Skeletal muscle satellite cell (primary cell): Measurements from ENCODE around the gene MAMLD1.

Experiments
- H3K27me3 ChIP-seq: 2 replicates; pipeline ENCODE4 v1.7.0; 2013; ENCODE audit warnings: low read length; ENCODE audit not compliant: control insufficient read depth, insufficient read depth
- H3K36me3 ChIP-seq: 2 replicates; pipeline ENCODE4 v1.7.0; 2013; ENCODE audit warnings: mild to moderate bottlenecking, control low read depth, low read length; ENCODE audit not compliant: insufficient read depth
- H3K4me1 ChIP-seq: 2 replicates; pipeline ENCODE4 v1.7.0; 2013; ENCODE audit warnings: low read length; ENCODE audit not compliant: control insufficient read depth, insufficient read depth
- H3K4me2 ChIP-seq: 2 replicates; pipeline ENCODE4 v1.7.0; 2013; ENCODE audit warnings: mild to moderate bottlenecking, low read length
- H3K4me3 ChIP-seq: 2 replicates; pipeline ENCODE4 v1.7.0; 2013; ENCODE audit warnings: low read length
- H3K9ac ChIP-seq: 2 replicates; pipeline ENCODE4 v1.7.0; 2013; ENCODE audit warnings: mild to moderate bottlenecking, low read depth, low read length, moderate library complexity
- H3K9me3 ChIP-seq: replicated peaks from 2 replicates; pipeline ENCODE4 v1.7.0; 2013; ENCODE audit warnings: mild to moderate bottlenecking, control low read depth, low read length

Gene MAMLD1

DNA sequence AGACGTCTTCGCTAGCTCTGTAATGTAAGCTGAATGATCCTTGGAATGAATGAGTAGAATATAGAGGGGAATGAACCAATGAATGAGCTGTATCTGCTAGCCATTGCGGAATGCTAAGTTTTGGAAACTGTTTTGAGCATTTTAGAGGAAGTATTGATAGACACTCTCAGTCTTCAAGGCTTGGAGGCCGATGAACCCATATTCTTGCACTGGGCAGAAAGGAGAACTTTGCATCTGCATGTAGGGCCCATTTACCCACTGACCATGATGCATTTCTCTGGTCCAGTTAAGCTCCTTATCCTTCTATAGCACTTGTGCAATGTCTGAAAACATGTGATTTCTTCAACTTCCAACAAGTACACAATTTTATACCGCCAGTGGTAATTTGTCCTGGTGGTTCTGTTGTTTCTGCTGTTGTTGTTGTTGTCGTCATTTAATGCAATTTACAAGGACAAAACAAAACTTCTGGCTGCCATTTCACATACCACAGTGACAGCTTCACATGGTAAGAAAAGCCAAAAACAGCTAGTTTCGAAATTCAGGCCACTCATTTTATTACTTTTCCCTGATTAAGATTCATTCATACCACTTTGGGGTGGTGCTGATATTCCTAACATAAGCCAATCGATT is 120.4 kb downstream of the MAMLD1 start:
- H3K4me3 ChIP-seq: no peak overlapping the region
- H3K4me2 ChIP-seq: no peak overlapping the region
- H3K9me3 ChIP-seq: no peaks in the 10 kb centered on the region
- H3K27me3 ChIP-seq: no peaks in the 10 kb centered on the region
- H3K9ac ChIP-seq: no peak overlapping the region
- no peaks in the 10 kb centered on the region for H3K36me3 ChIP-seq
- H3K4me1 ChIP-seq: no peaks in the 10 kb centered on the region

DNA sequence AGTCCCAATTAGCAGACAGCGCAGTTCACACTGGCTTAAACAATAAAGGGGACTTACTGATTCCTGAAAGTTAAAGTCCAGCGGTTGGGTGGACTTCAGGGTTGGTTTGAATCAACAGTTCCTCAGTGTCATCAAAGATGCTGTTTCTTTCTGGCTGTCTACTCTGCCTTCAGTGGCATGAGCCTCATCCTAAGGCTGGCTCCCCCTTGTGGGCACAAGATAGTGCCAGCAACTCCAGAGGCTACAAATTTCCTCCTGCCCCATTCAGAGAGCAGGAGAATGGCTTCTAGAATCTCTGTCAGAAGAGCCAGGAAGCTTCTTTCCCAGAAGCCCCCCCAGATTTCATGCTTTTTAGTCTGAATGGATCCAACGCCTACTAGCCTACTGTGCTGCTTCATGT is 122.9 kb downstream of the MAMLD1 start:
- no peak overlapping the region for H3K9ac ChIP-seq
- no peak overlapping the region for H3K4me2 ChIP-seq
- H3K9me3 ChIP-seq: no peaks in the 10 kb centered on the region
- no peaks in the 10 kb centered on the region for H3K4me1 ChIP-seq
- no peaks in the 10 kb centered on the region for H3K36me3 ChIP-seq
- no peaks in the 10 kb centered on the region for H3K27me3 ChIP-seq
- H3K4me3 ChIP-seq: no peak overlapping the region

DNA sequence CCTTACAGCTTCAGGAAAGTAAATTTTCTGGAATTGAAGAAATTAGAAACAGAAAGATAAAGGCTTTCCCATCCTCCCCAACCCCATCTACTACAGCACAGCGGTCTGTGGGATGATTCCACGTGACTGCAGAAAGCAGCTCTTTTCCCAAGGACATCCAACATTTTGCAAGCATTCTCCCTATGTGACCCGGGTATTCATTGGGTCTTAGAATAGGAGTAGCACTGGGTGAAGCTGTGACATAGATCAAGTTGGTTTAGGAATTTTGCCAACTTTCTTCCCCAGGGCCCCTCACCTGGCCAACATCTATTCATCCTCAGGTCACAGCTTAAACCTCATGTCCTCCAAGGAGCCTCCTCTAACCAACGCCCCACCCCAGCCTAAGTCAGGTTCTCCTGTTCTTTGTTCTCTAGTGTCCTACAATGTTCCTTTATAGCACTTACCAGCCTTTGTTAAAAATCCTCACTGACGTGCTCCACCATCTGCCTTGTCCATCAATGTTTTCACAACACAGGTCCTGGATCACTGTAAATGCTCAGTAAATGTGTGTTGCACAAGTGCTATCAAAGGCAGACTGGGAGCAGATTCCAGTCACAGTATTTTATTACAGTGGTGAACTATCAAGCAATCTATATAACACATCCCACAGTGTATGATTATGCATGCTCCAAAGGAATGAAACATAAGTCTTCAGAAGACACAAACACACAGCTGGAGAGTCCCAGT is 124.4 kb downstream of the MAMLD1 start:
- Histone ChIP-seq H3K27me3 (no peaks in the 10 kb centered on the region), H3K4me3 (no peak overlapping the region), H3K36me3 (no peaks in the 10 kb centered on the region), H3K4me2 (no peak overlapping the region), H3K9ac (no peak overlapping the region), H3K9me3 (no peaks in the 10 kb centered on the region), H3K4me1 (no peaks in the 10 kb centered on the region)

DNA sequence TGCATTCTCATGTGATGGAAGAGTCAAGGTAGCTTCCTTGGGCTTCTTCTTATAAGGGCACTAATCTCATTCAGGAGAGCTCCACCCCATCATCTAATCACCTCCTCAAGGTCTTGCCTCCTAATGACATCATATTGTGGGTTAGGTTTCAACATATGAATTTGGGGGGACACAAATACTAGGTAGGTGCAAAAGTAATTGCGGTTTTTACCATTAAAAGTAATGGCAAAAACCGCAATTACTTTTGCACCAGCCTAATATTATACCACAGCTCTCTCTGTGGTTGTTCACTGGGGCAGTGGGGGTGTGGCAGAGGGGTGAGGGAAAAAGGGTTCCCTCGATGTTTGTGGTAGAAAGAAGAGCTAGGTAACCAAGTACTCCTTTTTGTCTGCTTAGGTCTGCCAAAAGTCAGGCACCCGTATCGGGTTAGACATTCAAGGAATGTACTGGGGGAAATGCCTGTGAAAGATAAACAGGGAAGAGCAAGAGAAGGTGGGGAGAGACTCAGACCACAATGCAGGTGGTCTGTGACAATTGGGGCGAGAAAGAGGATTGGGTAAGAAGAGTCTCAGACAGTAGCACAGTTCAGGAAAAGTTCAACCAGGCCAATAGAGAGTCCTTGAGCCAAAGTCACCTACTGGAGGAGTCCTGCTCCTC is 126.4 kb downstream of the MAMLD1 start:
- Histone ChIP-seq H3K4me1 (no peaks in the 10 kb centered on the region), H3K9ac (no peak overlapping the region), H3K36me3 (no peaks in the 10 kb centered on the region), H3K9me3 (no peaks in the 10 kb centered on the region), H3K4me2 (no peak overlapping the region), H3K4me3 (no peak overlapping the region), H3K27me3 (no peaks in the 10 kb centered on the region)

DNA sequence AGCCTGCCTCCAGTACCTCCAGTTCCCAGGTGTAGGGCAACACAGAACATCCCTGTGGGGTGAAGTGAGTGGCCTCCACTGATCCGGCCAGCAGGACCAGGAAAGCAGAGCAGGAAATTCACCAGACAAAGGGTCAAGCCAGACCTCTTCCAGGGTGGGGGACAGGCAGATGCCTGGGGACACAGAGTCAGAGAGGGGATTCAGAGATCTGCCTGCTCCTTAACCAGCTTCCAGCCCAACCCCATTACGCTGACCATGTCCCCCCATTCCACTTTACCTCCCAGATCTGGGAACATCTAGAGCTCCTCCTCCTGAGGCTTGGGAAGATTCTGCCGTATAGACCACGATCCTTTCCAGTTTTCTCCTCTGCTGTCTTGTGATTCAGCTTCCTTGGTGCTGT is 132.4 kb downstream of the MAMLD1 start:
- no peaks in the 10 kb centered on the region for H3K36me3 ChIP-seq
- H3K9ac ChIP-seq: no peak overlapping the region
- H3K9me3 ChIP-seq: no peaks in the 10 kb centered on the region
- no peaks in the 10 kb centered on the region for H3K4me1 ChIP-seq
- no peaks in the 10 kb centered on the region for H3K27me3 ChIP-seq
- H3K4me2 ChIP-seq: no peak overlapping the region
- H3K4me3 ChIP-seq: no peak overlapping the region

DNA sequence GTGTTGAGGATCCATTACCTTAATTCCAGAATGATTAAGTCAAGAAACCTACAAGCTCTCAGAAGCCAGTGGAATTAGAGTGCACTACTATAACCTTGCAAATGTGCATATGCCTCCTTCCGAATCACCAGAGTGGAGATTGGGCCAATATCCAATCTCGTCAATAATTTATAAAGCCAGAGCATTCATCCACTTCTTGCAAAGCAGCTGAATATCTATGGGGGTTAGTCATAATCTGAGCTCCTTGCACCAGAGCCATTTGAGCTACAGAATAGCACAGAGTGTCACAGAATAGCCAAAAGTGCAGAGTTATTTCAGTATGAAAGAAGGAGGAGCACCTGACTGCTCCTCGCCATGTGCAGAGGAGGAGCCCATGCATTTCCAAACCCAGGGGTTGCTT is 136.1 kb downstream of the MAMLD1 start:
- no peaks in the 10 kb centered on the region for H3K9me3 ChIP-seq
- H3K9ac ChIP-seq: no peak overlapping the region
- H3K27me3 ChIP-seq: no peaks in the 10 kb centered on the region
- H3K4me1 ChIP-seq: peaks cover 6% of the 10 kb centered on the region
- H3K36me3 ChIP-seq: no peaks in the 10 kb centered on the region
- H3K4me2 ChIP-seq: no peak overlapping the region
- H3K4me3 ChIP-seq: no peak overlapping the region

DNA sequence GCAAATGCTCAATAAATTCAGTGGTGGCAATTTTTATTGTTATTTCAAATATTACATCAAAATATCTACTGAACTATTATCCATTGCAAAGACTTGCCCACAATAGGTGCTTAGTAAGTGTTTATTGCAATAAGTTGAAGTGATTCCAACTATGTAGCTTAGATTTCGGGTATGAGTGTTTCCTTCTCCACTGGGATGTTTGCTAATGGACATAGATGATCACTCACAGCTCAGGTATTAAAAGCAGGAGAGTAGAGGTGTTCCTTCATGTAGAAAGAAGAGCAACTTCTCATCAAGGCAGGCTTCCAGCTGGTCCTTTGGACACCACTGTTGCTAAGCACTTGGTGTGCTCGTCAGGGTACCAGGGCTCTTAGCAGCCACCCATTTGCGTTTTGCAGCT is 139.0 kb downstream of the MAMLD1 start:
- Histone ChIP-seq H3K9ac (no peak overlapping the region), H3K36me3 (no peaks in the 10 kb centered on the region), H3K4me2 (no peak overlapping the region)

DNA sequence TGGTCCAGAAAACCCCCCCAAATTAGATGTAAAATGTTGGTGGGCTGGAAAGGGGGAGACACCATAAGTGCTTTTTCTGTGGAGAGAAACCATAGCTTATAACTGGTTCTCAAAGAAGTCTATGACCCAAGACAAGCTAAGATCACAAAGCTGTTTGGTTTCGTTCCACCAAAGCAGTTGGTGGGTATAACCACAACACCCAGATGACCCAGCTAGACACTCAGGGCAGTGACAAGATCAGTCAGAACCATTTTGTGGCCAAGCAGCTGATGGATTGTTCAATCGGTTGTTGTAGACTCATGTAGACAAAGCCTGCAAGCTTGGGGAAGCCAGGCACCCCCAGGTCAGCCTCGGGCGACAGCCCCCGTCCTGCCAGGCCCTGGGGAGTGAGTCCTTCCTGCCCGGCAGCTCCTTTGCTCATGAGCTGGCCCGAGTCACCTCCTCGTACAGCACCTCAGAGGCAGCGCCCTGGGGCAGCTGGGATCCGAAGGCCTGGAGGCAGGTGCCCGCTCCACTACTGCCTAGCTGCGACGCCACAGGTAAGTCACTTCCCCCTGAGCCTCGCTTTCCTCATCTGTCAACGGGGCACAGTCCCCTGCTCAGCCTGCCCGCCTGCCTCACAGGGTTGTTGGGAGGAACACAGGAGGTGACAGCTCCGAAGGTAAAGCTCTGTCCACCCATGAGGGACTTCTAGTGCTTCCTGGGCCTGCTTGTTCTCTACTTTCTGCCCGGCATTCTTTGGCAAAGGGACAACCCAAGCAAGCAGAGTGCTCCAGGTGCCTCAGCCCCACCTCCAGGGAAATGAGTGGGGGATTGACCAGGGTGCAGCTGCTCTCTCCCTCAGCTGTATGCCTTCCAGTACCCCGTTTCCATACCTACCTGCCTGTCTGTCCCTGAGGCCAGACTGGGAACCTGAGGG is 140.1 kb downstream of the MAMLD1 start:
- H3K4me2 ChIP-seq: no peak overlapping the region
- H3K36me3 ChIP-seq: no peaks in the 10 kb centered on the region
- no peak overlapping the region for H3K4me3 ChIP-seq
- H3K4me1 ChIP-seq: peaks cover 29% of the 10 kb centered on the region
- H3K9me3 ChIP-seq: no peaks in the 10 kb centered on the region
- no peaks in the 10 kb centered on the region for H3K27me3 ChIP-seq
- no peak overlapping the region for H3K9ac ChIP-seq

More for the DNA sequence above, 139.0 kb downstream of the MAMLD1 start:
- no peaks in the 10 kb centered on the region for H3K27me3 ChIP-seq
- H3K9me3 ChIP-seq: no peaks in the 10 kb centered on the region
- no peak overlapping the region for H3K4me3 ChIP-seq
- H3K4me1 ChIP-seq: peaks cover 19% of the 10 kb centered on the region

DNA sequence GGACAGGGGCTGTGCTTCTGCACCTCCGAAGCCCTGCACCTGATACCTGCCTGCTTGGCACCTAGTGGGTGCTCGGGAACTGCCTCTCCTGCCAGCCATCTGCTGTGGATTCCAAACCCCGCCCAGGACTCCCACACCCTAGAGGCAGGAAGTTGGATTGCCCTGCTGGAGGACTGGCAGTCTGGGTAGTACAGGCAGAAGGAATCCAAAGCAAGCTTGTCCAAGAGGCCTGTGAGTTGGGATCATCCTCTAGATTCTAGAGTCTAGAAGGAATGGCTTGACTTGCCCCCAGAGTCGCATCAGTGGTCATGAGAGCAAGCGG is 140.7 kb downstream of the MAMLD1 start:
- Histone ChIP-seq H3K9me3 (no peaks in the 10 kb centered on the region), H3K4me3 (no peak overlapping the region), H3K4me2 (no peak overlapping the region), H3K27me3 (no peaks in the 10 kb centered on the region), H3K36me3 (no peaks in the 10 kb centered on the region), H3K4me1 (peaks cover 35% of the 10 kb centered on the region), H3K9ac (no peak overlapping the region)

DNA sequence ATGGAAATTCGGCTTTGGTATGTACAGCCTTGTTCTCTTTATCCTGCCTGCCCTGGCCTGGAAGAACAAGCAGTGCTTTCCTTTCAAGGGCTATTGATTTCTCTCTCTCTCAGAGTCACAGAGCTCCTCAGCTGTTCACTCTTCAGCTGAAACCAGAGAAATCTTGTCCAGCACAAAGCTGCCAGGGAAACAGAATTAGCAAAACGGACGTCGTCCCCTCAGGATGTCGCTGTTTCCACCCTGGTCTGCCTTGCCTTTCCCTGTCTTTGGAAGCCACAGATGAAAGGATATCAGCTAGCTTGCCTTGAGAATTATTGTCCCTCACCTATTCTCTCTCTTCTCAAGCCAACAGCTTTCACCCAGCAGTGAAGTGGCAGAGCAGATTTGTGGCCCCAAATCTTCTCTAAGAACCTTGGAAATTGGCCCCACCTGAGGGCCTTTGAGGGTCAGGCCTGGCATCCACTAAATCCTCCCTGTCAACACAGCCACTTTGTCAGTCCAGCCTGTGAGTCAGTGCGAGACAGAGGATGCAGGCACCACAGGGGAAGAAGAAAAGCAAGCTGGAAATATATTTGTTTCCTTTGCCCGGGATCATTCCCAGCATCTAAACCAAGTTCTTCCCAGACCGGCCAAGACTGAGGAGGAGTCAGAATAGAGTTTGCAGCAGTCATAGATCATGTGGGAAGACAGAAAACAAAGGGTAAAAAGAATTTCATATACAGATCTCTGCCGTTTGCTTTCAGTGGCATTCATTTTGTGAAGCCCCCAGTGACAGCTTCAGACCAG is 141.5 kb downstream of the MAMLD1 start:
- H3K9me3 ChIP-seq: no peaks in the 10 kb centered on the region
- peaks cover 37% of the 10 kb centered on the region for H3K4me1 ChIP-seq
- H3K36me3 ChIP-seq: no peaks in the 10 kb centered on the region
- H3K27me3 ChIP-seq: no peaks in the 10 kb centered on the region
- no peak overlapping the region for H3K4me2 ChIP-seq
- H3K9ac ChIP-seq: no peak overlapping the region
- no peak overlapping the region for H3K4me3 ChIP-seq

DNA sequence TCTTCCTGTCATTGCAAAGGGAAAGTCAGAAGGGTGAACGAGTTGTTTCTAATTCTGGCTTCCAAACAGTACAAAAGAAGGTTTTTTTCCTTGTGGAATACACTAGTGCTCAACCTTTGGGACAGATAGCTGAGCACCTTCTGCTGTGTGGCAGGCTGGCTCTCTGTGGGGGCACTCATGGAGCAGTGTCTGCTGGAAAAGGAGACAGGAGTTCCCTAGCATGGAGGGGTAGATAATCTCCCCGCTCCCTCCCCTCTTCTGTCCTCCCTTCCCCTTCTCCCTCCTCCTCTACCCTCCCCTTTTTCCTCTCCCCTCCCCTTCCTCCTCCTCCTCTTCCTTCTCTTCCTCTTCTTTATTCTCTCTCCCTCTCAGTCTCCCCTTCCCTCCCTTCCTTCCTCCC is 142.9 kb downstream of the MAMLD1 start:
- no peak overlapping the region for H3K4me2 ChIP-seq
- H3K4me1 ChIP-seq: peaks cover 37% of the 10 kb centered on the region
- no peak overlapping the region for H3K9ac ChIP-seq
- no peaks in the 10 kb centered on the region for H3K27me3 ChIP-seq
- no peaks in the 10 kb centered on the region for H3K9me3 ChIP-seq
- no peak overlapping the region for H3K4me3 ChIP-seq
- H3K36me3 ChIP-seq: no peaks in the 10 kb centered on the region
